SK-N-SH (cell line): ENCODE results near the gene EYA2. TPM values are rescaled to one million over a fixed set of nuclear protein-coding genes. Genes with fewer than 3 reads are reported as not detected.

Source experiments
- CTCF ChIA-PET: fragments of 300-600, 350-600 bp; formaldehyde crosslinking; extraction: SDS; loops from one replicate; lab custom pipeline; 2021; lab: Yijun Ruan, JAX
- POLR2A ChIA-PET: fragments of 350-600 bp; sonication (Branson Sonifier 250); formaldehyde crosslinking; extraction: SDS; loops from one replicate; lab custom pipeline; 2020; ENCODE audit warnings: antibody characterized with exemption, inconsistent platforms; lab: Yijun Ruan, JAX
- DNase-seq: peaks from one replicate; pipeline ENCODE4 v3.0.0; 2012
- H2AFZ ChIP-seq: fragments of 200-600 bp; sonication (generic); 2 replicates; pipeline ENCODE4 v1.8.1; 2016; ENCODE audit warnings: antibody characterized with exemption, mild to moderate bottlenecking, low read depth
- H3F3A ChIP-seq: fragments of 200-600 bp; sonication (generic); replicated peaks from 2 replicates; pipeline ENCODE3; 2016; ENCODE audit warnings: antibody characterized with exemption, mild to moderate bottlenecking; ENCODE audit not compliant: insufficient read depth
- H3K27ac ChIP-seq, 2 experiments: fragments of 200-500 bp in 1 of 2; fragments of 200-600 bp in 1 of 2; sonication (Bioruptor generic) in 1 of 2; sonication (generic), shearing (Covaris generic) in 1 of 2; 2 replicates each; pipeline versions ENCODE4 v1.5.1 to v1.6.1; 2014 to 2016; ENCODE audit warnings: low read depth in 2 of 2, inconsistent platforms in 1 of 2, low read length in 1 of 2, mild to moderate bottlenecking in 1 of 2, mixed read lengths in 1 of 2
- H3K27me3 ChIP-seq: fragments of 200-600 bp; sonication (generic), shearing (Covaris generic); 2 replicates; pipeline ENCODE4 v1.6.1; 2016; ENCODE audit warnings: mixed run types; ENCODE audit not compliant: insufficient read depth
- H3K36me3 ChIP-seq, 2 experiments: fragments of 200-500 bp in 1 of 2; fragments of 200-600 bp in 1 of 2; sonication (Bioruptor generic) in 1 of 2; sonication (generic) in 1 of 2; replicated peaks in 1 of 2; 2 replicates each; pipeline versions ENCODE3 to v1.5.1; 2014 to 2016; ENCODE audit warnings: low read length in 1 of 2, mild to moderate bottlenecking in 1 of 2; ENCODE audit not compliant: insufficient read depth in 2 of 2, control insufficient read depth in 1 of 2
- H3K4me1 ChIP-seq, 2 experiments: fragments of 200-500 bp in 1 of 2; fragments of 200-600 bp in 1 of 2; sonication (Bioruptor generic) in 1 of 2; sonication (generic), shearing (Covaris generic) in 1 of 2; 2 replicates each; pipeline versions ENCODE4 v1.5.1 to v1.6.1; 2014 to 2016; ENCODE audit warnings: low read depth in 1 of 2, low read length in 1 of 2, mixed run types in 1 of 2; ENCODE audit not compliant: insufficient read depth in 2 of 2, control insufficient read depth in 1 of 2
- H3K4me2 ChIP-seq: fragments of 200-600 bp; sonication (generic), shearing (Covaris generic); 2 replicates; pipeline ENCODE4 v1.6.1; 2017; ENCODE audit warnings: mixed run types
- H3K4me3 ChIP-seq, 2 experiments: fragments of 200-500 bp in 1 of 2; fragments of 200-600 bp in 1 of 2; sonication (Bioruptor generic) in 1 of 2; sonication (generic), shearing (Covaris generic) in 1 of 2; 2 replicates each; pipeline versions ENCODE4 v1.5.1 to v1.8.1; 2014 to 2016; ENCODE audit warnings: low read depth in 2 of 2, inconsistent platforms in 1 of 2, low read length in 1 of 2, mild to moderate bottlenecking in 1 of 2, mixed read lengths in 1 of 2, moderate library complexity in 1 of 2
- H3K79me2 ChIP-seq: fragments of 200-600 bp; sonication (generic); 2 replicates; pipeline ENCODE4 v1.8.1; 2017; ENCODE audit warnings: mild to moderate bottlenecking; ENCODE audit not compliant: insufficient read depth
- H3K9ac ChIP-seq: fragments of 200-600 bp; sonication (generic); 2 replicates; pipeline ENCODE4 v1.6.1; 2017; ENCODE audit warnings: mixed run types
- H3K9me2 ChIP-seq: fragments of 200-600 bp; sonication (generic); 2 replicates; pipeline ENCODE4 v1.6.1; 2017; ENCODE audit warnings: mixed run types
- H3K9me3 ChIP-seq: fragments of 200-600 bp; sonication (generic); 2 replicates; pipeline ENCODE4 v1.6.1; 2017; ENCODE audit warnings: mixed run types, mild to moderate bottlenecking, moderate library complexity
- H4K20me1 ChIP-seq: fragments of 200-600 bp; sonication (generic); 2 replicates; pipeline ENCODE4 v1.6.1; 2017; ENCODE audit warnings: mild to moderate bottlenecking, mixed run types; ENCODE audit not compliant: insufficient read depth
- ELF1 ChIP-seq: IDR thresholded peaks from 2 replicates; pipeline ENCODE4 v1.4.0; 2012
- POLR2AphosphoS5 ChIP-seq: IDR thresholded peaks from 2 replicates; pipeline ENCODE4 v1.6.1; 2012; ENCODE audit warnings: low read depth, low read length
- RAD21 ChIP-seq: IDR thresholded peaks from 2 replicates; pipeline ENCODE4 v1.6.1; 2012; ENCODE audit warnings: mild to moderate bottlenecking, low read length
- RXRA ChIP-seq: IDR thresholded peaks from 2 replicates; pipeline ENCODE4 v1.4.0; 2012; ENCODE audit warnings: low read depth, mild to moderate bottlenecking, borderline replicate concordance
- TAF1 ChIP-seq: IDR thresholded peaks from 2 replicates; pipeline ENCODE4 v1.6.1; 2012; ENCODE audit warnings: low read depth, mild to moderate bottlenecking, low read length, moderate library complexity, borderline replicate concordance
- WGBS: methylation state at CpG from one replicate; pipeline ENCODE4 v1.1.6; 2017; ENCODE audit warnings: low lambda C conversion rate; 5-methylcytosine and 5-hydroxymethylcytosine counted together
- polyA plus RNA-seq, 3 experiments: library from polyadenylated mRNA; depleted of rRNA; stranded (reverse); fragments of >200 nt; gene quantifications; 2 replicates each; pipeline ENCODE4 v1.2.3, GENCODE V29; 2012
- TF ChIP-seq, protein P1 (sequence below): fragments of 200-600 bp; sonication (generic); IDR thresholded peaks from 2 replicates; pipeline ENCODE4 v1.6.1; 2017; ENCODE audit warnings: antibody characterized with exemption, mild to moderate bottlenecking, moderate library complexity
- TF ChIP-seq, protein P2 (sequence below): fragments of 150-350 bp; IDR thresholded peaks from 2 replicates; pipeline ENCODE4 v1.6.1; 2016; ENCODE audit warnings: mild to moderate bottlenecking, low read depth, low read length
- TF ChIP-seq, protein P3 (sequence below): IDR thresholded peaks from 2 replicates; pipeline ENCODE4; 2012

EYA2 gene
- polyA plus RNA-seq, 1 of the 3 experiments (the other 2 are of a cell fraction) = 0.05 TPM

- Histone ChIP-seq H3K79me2 (no peaks in the 10 kb centered on the region), H4K20me1 (no peaks in the 10 kb centered on the region), H3K9me3 (peaks cover 7% of the 10 kb centered on the region; the same call in 1 of the 2 replicates), H3K9ac (no peak overlapping the region), H3K27me3 (no peaks in the 10 kb centered on the region; the same call in 1 of the 2 replicates), H3K9me2 (no peaks in the 10 kb centered on the region), H3F3A (no peaks in the 10 kb centered on the region), H2AFZ (no peak overlapping the region), H3K27ac (no peak overlapping the region), H3K4me2 (no peak overlapping the region), H3K4me1 (no peaks in the 10 kb centered on the region; a peak in 1 of 4 replicates), H3K4me3 (no peak overlapping the region; a peak in 1 of 4 replicates), H3K36me3 (no peaks in the 10 kb centered on the region)
- ChIA-PET CTCF (no interaction called here), POLR2A (no interaction called here)
- no peak for DNase-seq
- TF ChIP-seq, protein P1, sequence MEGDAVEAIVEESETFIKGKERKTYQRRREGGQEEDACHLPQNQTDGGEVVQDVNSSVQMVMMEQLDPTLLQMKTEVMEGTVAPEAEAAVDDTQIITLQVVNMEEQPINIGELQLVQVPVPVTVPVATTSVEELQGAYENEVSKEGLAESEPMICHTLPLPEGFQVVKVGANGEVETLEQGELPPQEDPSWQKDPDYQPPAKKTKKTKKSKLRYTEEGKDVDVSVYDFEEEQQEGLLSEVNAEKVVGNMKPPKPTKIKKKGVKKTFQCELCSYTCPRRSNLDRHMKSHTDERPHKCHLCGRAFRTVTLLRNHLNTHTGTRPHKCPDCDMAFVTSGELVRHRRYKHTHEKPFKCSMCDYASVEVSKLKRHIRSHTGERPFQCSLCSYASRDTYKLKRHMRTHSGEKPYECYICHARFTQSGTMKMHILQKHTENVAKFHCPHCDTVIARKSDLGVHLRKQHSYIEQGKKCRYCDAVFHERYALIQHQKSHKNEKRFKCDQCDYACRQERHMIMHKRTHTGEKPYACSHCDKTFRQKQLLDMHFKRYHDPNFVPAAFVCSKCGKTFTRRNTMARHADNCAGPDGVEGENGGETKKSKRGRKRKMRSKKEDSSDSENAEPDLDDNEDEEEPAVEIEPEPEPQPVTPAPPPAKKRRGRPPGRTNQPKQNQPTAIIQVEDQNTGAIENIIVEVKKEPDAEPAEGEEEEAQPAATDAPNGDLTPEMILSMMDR = no peak
- 14% methylated on average over 4 of the region's 4 CpGs for WGBS
Measured at GRCh38 chr20:47066484-47067270, 172.0 kb downstream of the EYA2 start.

DNA sequence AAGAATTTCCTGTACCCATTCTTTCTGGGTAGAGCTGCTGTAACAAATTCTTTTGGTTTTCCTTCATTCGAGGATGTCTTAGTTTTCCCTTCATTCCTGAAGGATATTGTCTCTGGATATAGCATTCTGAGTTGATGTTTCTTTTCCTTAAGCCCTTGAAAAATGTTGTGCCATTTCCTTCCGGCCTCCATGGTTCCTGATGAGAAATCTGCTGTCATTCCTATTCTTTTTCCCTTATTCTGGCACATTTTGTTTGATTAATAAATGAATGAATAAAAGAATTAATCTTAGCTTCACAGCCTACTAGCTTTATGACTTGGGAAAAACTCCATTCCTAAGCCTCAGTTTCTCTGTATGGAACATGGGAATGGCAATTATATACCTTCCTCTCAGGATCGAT is 173.1 kb downstream of the EYA2 start:
- no peak for DNase-seq
- no peak overlapping the region for H3K9ac ChIP-seq
- ChIA-PET CTCF (interaction anchor here (0.8 kb wide), 1 partner anchor 57 kb away, joined by 3 read pairs; no protein-coding TSS in a partner anchor), POLR2A (no interaction called here)
- H3K9me3 ChIP-seq = peaks cover 7% of the 10 kb centered on the region; the same call in 1 of the 2 replicates
- H3K27me3 ChIP-seq = no peaks in the 10 kb centered on the region; the same call in 1 of the 2 replicates
- no peaks in the 10 kb centered on the region for H3K9me2 ChIP-seq
- no peaks in the 10 kb centered on the region for H3K4me1 ChIP-seq
- H3K79me2 ChIP-seq = no peaks in the 10 kb centered on the region
- H4K20me1 ChIP-seq = no peaks in the 10 kb centered on the region
- 34% methylated on average over 3 of the region's 3 CpGs for WGBS
- H3K4me3 ChIP-seq = no peak overlapping the region
- H2AFZ ChIP-seq = no peak overlapping the region
- H3F3A ChIP-seq = no peaks in the 10 kb centered on the region
- no peaks in the 10 kb centered on the region for H3K36me3 ChIP-seq
- H3K27ac ChIP-seq = no peak overlapping the region
- no peak overlapping the region for H3K4me2 ChIP-seq
- TF ChIP-seq, protein P2, sequence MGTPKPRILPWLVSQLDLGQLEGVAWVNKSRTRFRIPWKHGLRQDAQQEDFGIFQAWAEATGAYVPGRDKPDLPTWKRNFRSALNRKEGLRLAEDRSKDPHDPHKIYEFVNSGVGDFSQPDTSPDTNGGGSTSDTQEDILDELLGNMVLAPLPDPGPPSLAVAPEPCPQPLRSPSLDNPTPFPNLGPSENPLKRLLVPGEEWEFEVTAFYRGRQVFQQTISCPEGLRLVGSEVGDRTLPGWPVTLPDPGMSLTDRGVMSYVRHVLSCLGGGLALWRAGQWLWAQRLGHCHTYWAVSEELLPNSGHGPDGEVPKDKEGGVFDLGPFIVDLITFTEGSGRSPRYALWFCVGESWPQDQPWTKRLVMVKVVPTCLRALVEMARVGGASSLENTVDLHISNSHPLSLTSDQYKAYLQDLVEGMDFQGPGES = no peak

- DNase-seq = no peak
- Histone ChIP-seq H3K9me2 (no peaks in the 10 kb centered on the region), H3F3A (no peaks in the 10 kb centered on the region), H3K27me3 (no peaks in the 10 kb centered on the region), H3K4me2 (no peak overlapping the region), H3K9ac (no peak overlapping the region), H4K20me1 (no peaks in the 10 kb centered on the region), H3K27ac (no peak overlapping the region), H3K79me2 (no peaks in the 10 kb centered on the region), H2AFZ (no peak overlapping the region), H3K9me3 (peaks cover 7% of the 10 kb centered on the region; the same call in 1 of the 2 replicates), H3K36me3 (no peaks in the 10 kb centered on the region), H3K4me1 (no peaks in the 10 kb centered on the region), H3K4me3 (no peak overlapping the region)
- 28% methylated on average over 3 of the region's 3 CpGs for WGBS
- ChIA-PET CTCF (no interaction called here), POLR2A (no interaction called here)
- TF ChIP-seq RAD21 (no peak), POLR2AphosphoS5 (no peak), TAF1 (no peak), ELF1 (no peak), RXRA (no peak)
- TF ChIP-seq, protein P3, sequence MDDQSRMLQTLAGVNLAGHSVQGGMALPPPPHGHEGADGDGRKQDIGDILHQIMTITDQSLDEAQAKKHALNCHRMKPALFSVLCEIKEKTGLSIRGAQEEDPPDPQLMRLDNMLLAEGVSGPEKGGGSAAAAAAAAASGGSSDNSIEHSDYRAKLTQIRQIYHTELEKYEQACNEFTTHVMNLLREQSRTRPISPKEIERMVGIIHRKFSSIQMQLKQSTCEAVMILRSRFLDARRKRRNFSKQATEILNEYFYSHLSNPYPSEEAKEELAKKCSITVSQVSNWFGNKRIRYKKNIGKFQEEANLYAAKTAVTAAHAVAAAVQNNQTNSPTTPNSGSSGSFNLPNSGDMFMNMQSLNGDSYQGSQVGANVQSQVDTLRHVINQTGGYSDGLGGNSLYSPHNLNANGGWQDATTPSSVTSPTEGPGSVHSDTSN = no peak
- TF ChIP-seq, protein P2 = no peak
Measured at GRCh38 chr20:47070176-47070575, 175.5 kb downstream of the EYA2 start.
